ENCODE measurements around the gene TELO2.

The TELO2 gene

DNA sequence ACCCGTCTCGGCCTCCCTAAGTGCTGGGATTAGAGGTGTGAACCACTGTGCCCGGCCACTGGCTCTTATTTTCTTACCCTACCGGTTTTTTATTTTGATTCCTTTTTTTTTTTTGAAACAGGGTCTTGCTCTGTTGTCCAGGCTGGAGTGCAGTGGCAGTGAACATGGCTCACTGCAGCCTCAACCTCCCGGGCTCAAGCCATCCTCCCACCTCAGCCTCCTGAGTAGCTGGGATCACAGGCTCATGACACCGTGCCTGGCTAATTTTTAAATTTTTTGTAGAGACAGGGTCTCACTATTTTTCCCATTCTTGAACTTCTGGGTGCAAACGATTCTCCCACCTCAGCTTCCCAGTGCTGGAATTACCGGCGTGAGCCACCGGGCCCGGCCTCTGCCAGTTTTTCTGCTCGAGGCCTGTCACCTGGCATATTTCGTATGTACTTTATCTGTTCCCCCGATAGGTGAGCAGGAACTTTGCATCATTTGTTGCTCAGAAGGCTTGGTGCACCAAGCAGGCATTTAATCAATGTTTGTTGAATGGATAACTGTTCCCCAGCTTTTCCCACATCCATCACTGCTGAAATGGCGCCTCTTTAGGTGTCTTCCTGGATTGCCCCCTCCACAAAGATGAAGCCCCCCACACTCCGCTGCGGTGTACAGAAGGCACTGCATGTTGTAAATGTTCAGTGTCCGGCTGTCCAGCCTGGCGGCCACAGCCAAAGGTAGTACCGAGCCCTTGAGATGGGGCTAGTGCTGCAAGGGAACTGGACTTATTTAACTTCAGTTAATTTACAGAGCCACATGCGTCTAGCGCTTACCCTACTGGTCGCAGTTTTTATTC, 858 bp upstream of the TELO2 start:
- H3K4me3 ChIP-seq (ENCODE audit: low read depth, low read length) = peak overlapping the region; percentile 58
- no peak for DNase-seq (ENCODE audit: low read depth, low spot score)
- ChIA-PET CTCF (interaction anchor here (0.8 to 1.6 kb wide), 4 partner anchors 40 to 272 kb away, joined by 3 read pairs; partner anchors contain the start of gene MAPK8IP3), POLR2A (interaction anchor here (0.5 kb wide), 1 partner anchor 12 kb away, joined by 5 read pairs; no protein-coding TSS in a partner anchor)
- TF ChIP-seq, protein P1, sequence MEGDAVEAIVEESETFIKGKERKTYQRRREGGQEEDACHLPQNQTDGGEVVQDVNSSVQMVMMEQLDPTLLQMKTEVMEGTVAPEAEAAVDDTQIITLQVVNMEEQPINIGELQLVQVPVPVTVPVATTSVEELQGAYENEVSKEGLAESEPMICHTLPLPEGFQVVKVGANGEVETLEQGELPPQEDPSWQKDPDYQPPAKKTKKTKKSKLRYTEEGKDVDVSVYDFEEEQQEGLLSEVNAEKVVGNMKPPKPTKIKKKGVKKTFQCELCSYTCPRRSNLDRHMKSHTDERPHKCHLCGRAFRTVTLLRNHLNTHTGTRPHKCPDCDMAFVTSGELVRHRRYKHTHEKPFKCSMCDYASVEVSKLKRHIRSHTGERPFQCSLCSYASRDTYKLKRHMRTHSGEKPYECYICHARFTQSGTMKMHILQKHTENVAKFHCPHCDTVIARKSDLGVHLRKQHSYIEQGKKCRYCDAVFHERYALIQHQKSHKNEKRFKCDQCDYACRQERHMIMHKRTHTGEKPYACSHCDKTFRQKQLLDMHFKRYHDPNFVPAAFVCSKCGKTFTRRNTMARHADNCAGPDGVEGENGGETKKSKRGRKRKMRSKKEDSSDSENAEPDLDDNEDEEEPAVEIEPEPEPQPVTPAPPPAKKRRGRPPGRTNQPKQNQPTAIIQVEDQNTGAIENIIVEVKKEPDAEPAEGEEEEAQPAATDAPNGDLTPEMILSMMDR (IDR thresholded peaks at IDR 0.05; ENCODE audit: insufficient read depth, low read length, missing control alignments) = no peak

GRCh38 chr16:1493746-1494094, 560 bp downstream of the TELO2 start:
- no peak for DNase-seq (ENCODE audit: low read depth, low spot score)
- H3K4me3 ChIP-seq (ENCODE audit: low read depth, low read length) = peak overlapping the region; percentile 72
- ChIA-PET CTCF (interaction anchor here (0.7 to 1.8 kb wide), 17 partner anchors 9 to 231 kb away, joined by 3 to 7 read pairs (median 4); partner anchors contain the start of gene MAPK8IP3), POLR2A (interaction anchor here (1.1 to 1.2 kb wide), 2 partner anchors 18 to 116 kb away, joined by 3 read pairs; no protein-coding TSS in a partner anchor)
- TF ChIP-seq, protein P1 (IDR thresholded peaks at IDR 0.05; ENCODE audit: insufficient read depth, low read length, missing control alignments) = no peak

- ChIA-PET CTCF (interaction anchor here (0.7 to 1.8 kb wide), 16 partner anchors 9 to 231 kb away, joined by 3 to 7 read pairs (median 4); partner anchors contain the start of gene MAPK8IP3), POLR2A (interaction anchor here (1.1 to 1.2 kb wide), 2 partner anchors 18 to 116 kb away, joined by 3 read pairs; no protein-coding TSS in a partner anchor)
- DNase-seq (ENCODE audit: low read depth, low spot score) = peak; percentile 14
- H3K4me3 ChIP-seq (ENCODE audit: low read depth, low read length) = peak overlapping the region; percentile 72
- TF ChIP-seq, protein P1 (IDR thresholded peaks at IDR 0.05; ENCODE audit: insufficient read depth, low read length, missing control alignments) = peak; percentile 91
These were observed 1.0 kb downstream of the TELO2 start for GRCh38 chr16:1494129-1494640.

DNA sequence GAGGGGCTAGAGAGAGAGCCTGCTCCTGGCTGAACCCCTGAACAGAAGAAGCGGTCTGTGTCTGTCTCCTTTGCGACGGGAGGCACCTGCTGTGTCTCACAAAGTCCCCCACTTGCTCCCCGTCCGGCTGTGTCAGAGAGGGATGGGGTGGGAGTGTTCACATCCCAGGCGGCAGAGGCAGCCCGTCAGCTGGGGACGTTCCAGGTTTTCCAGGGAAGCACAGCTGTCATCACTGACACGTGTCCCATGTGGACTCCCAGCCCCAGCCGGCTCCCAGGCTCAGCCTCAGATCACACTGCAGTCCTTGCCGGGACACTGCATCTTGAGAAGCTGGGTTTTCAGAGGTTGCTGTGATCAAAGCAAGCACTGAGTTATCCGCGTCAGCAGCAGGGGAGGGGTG, 1.6 kb downstream of the TELO2 start:
- H3K4me3 ChIP-seq (ENCODE audit: low read depth, low read length) = peak overlapping the region; percentile 72
- ChIA-PET CTCF (interaction anchor here (0.9 to 1.8 kb wide), 12 partner anchors 8 to 230 kb away, joined by 3 to 7 read pairs (median 4); partner anchors contain the start of gene MAPK8IP3), POLR2A (interaction anchor here (1.1 to 1.2 kb wide), 2 partner anchors 19 to 115 kb away, joined by 3 read pairs; no protein-coding TSS in a partner anchor)
- TF ChIP-seq, protein P1 (IDR thresholded peaks at IDR 0.05; ENCODE audit: insufficient read depth, low read length, missing control alignments) = no peak
- no peak for DNase-seq (ENCODE audit: low read depth, low spot score)

GRCh38 chr16:1495211-1495888, 2.2 kb downstream of the TELO2 start:
- TF ChIP-seq, protein P1 (IDR thresholded peaks at IDR 0.05; ENCODE audit: insufficient read depth, low read length, missing control alignments) = no peak
- ChIA-PET CTCF (interaction anchor here (0.9 to 1.8 kb wide), 6 partner anchors 44 to 230 kb away, joined by 3 to 7 read pairs (median 4); partner anchors contain the start of gene MAPK8IP3), POLR2A (no interaction called here)
- no peak overlapping the region for H3K4me3 ChIP-seq (ENCODE audit: low read depth, low read length)
- no peak for DNase-seq (ENCODE audit: low read depth, low spot score)

Measured in AG04449 (cell line).